GM12878 (cell line): Measurements from ENCODE around the gene RSF1. TPM values are rescaled to one million over a fixed set of nuclear protein-coding genes. Genes with fewer than 3 reads are reported as not detected.

Source experiments
- ATAC-seq: fragments of 200-7000 bp; cut with Tn5 transposase; 3 replicates; pipeline ENCODE4 v1.9.1; 2020; ENCODE audit warnings: mild to moderate bottlenecking, moderate library complexity
- BruUV-seq: library from RNA; stranded (reverse); fragments of 400-500 nt; replicated peaks from 2 replicates; lab custom pipeline; 2021; lab: Mats Ljungman, UMichigan
- CTCF ChIA-PET: fragments of 300-600 bp; sonication (Branson Sonifier 250); formaldehyde crosslinking; extraction: SDS; loops from one replicate; lab custom pipeline; 2021; ENCODE audit warnings: inconsistent platforms; lab: Yijun Ruan, JAX
- POLR2A ChIA-PET: fragments of 350-600 bp; formaldehyde crosslinking; extraction: SDS; loops from one replicate; lab custom pipeline; 2021; ENCODE audit warnings: inconsistent platforms; lab: Charles Lee
- RAD21 ChIA-PET: fragments of 300-600 bp; sonication (Branson Sonifier 250); formaldehyde crosslinking; loops from one replicate; lab custom pipeline; 2023; ENCODE audit warnings: antibody characterized with exemption; ENCODE audit not compliant: unreplicated experiment; lab: Charles Lee
- SMC1A ChIA-PET: fragments of 300-600 bp; sonication (Branson Sonifier 250); formaldehyde crosslinking; loops from one replicate; lab custom pipeline; 2023; ENCODE audit not compliant: unreplicated experiment, uncharacterized antibody; lab: Charles Lee
- DNase-seq: peaks from one replicate; pipeline ENCODE4 v3.0.0-alpha.2; 2011; ENCODE audit warnings: low read depth, low spot score
- FAIRE-seq: peaks from 3 replicates; lab custom pipeline; 2011; peaks lifted over from hg19 to GRCh38; lab: Jason Lieb, UNC
- H2AFZ ChIP-seq: 2 replicates; pipeline ENCODE4 v1.6.0; 2011; ENCODE audit warnings: low read depth, low read length, control low read depth; ENCODE audit not compliant: control insufficient read depth
- H3K27ac ChIP-seq: 2 replicates; pipeline ENCODE4 v1.5.1; 2011; ENCODE audit warnings: control low read depth; ENCODE audit not compliant: control insufficient read depth, insufficient read depth
- H3K27me3 ChIP-seq, 2 experiments: replicated peaks in 1 of 2; 2 replicates each; pipeline versions ENCODE4 v1.6.0 to v1.6.1; 2011; ENCODE audit warnings: low read length in 1 of 2; ENCODE audit not compliant: control insufficient read depth in 2 of 2, insufficient read depth in 2 of 2
- H3K36me3 ChIP-seq, 2 experiments: 2 replicates each; pipeline ENCODE4 v1.5.1; 2011; ENCODE audit warnings: low read length in 1 of 2; ENCODE audit not compliant: control insufficient read depth in 2 of 2, insufficient read depth in 2 of 2
- H3K4me1 ChIP-seq: 2 replicates; pipeline ENCODE4 v1.6.1; 2011; ENCODE audit warnings: mild to moderate bottlenecking, low read length, moderate library complexity, mixed read lengths; ENCODE audit not compliant: control insufficient read depth, insufficient read depth
- H3K4me2 ChIP-seq: 2 replicates; pipeline ENCODE4 v1.6.0; 2011; ENCODE audit warnings: control low read depth; ENCODE audit not compliant: control insufficient read depth, insufficient read depth
- H3K4me3 ChIP-seq: fragments of 200-600 bp; sonication (generic); 2 replicates; pipeline ENCODE4 v1.5.1; 2016
- H3K79me2 ChIP-seq: 2 replicates; pipeline ENCODE4 v1.6.0; 2011; ENCODE audit warnings: low read length; ENCODE audit not compliant: control insufficient read depth, insufficient read depth
- H3K9ac ChIP-seq: 2 replicates; pipeline ENCODE4 v1.8.0; 2011; ENCODE audit warnings: low read length, control low read depth, mixed read lengths; ENCODE audit not compliant: control insufficient read depth, insufficient read depth
- H3K9me3 ChIP-seq: replicated peaks from 3 replicates; pipeline ENCODE4 v1.5.1; 2011; ENCODE audit warnings: mild to moderate bottlenecking, low read length; ENCODE audit not compliant: control insufficient read depth, insufficient read depth
- H4K20me1 ChIP-seq: 2 replicates; pipeline ENCODE4 v1.6.0; 2011; ENCODE audit not compliant: control insufficient read depth, insufficient read depth
- CHD1 ChIP-seq: IDR thresholded peaks from 2 replicates; pipeline ENCODE4 v1.6.1; 2012; ENCODE audit warnings: low read depth, low read length, improper control_type of control experiment
- CUX1 ChIP-seq: IDR thresholded peaks from 2 replicates; pipeline ENCODE4 v1.6.1; 2012; ENCODE audit warnings: improper control_type of control experiment, low read depth, low read length; ENCODE audit not compliant: insufficient replicate concordance
- E2F8 ChIP-seq: fragments of 450-650 bp; IDR thresholded peaks from 2 replicates; pipeline ENCODE4 v1.6.1; 2018; ENCODE audit warnings: mild to moderate bottlenecking, low read depth, moderate library complexity; ENCODE audit not compliant: partially characterized antibody
- MTA3 ChIP-seq: IDR thresholded peaks from 2 replicates; pipeline ENCODE4 v1.6.1; 2012; ENCODE audit warnings: low read length, inconsistent platforms, borderline replicate concordance
- TCF7 ChIP-seq: IDR thresholded peaks from 2 replicates; pipeline ENCODE4 v1.6.1; 2014; ENCODE audit warnings: antibody characterized with exemption, borderline replicate concordance
- USF2 ChIP-seq: IDR thresholded peaks from 2 replicates; pipeline ENCODE4 v1.6.1; 2011; ENCODE audit warnings: low read depth, low read length, improper control_type of control experiment, borderline replicate concordance
- ZNF207 ChIP-seq: fragments of 450-650 bp; IDR thresholded peaks from 2 replicates; pipeline ENCODE4 v1.6.1; 2014; ENCODE audit warnings: antibody characterized with exemption, mild to moderate bottlenecking, borderline replicate concordance
- ZNF687 ChIP-seq: fragments of 450-650 bp; IDR thresholded peaks from 2 replicates; pipeline ENCODE4 v1.6.1; 2017; ENCODE audit warnings: mild to moderate bottlenecking, moderate library complexity
- WGBS: methylation state at CpG from one replicate; pipeline ENCODE4 v1.1.6; 2016; ENCODE audit warnings: low lambda C conversion rate; ENCODE audit not compliant: insufficient replicate concordance, insufficient coverage; ENCODE audit errors: missing lambda C conversion rate; 5-methylcytosine and 5-hydroxymethylcytosine counted together
- in situ Hi-C: fragments of 300-500 bp; cut with MboI; formaldehyde crosslinking; loops from 9 replicates; pipeline ENCODE4 v1.14.3; 2018; ENCODE audit warnings: mixed read lengths
- intact Hi-C: fragments of 100-400 bp; cut with micrococcal nuclease; formaldehyde crosslinking; loops from one replicate; pipeline ENCODE4 v1.14.2; 2022; ENCODE audit not compliant: unreplicated experiment
- polyA plus RNA-seq, 11 experiments: library from polyadenylated mRNA; depleted of rRNA in 4 of 11; unstranded in 6 of 11; stranded (reverse) in 5 of 11; fragments of >200 nt; fragmentation: Nextera tagmentation in 4 of 11; fragmentation: Illumina TruSeq in 1 of 11; extraction: Ambion mirVana in 4 of 11; extraction: Trizol in 1 of 11; gene quantifications; 1 replicate in 1 of 11; 2 replicates in 10 of 11; pipeline versions ENCODE4 v1.2.1 to v1.2.3, GENCODE V29; 2011 to 2016; ENCODE audit warnings: inconsistent platforms in 2 of 11, missing spikeins in 2 of 11, low read depth in 1 of 11
- total RNA-seq, 4 experiments: library from RNA; depleted of rRNA in 3 of 4; stranded (reverse); fragments of >200 nt in 3 of 4; fragmentation: Illumina TruSeq in 1 of 4; extraction: Trizol in 1 of 4; gene quantifications; 2 replicates each; pipeline versions ENCODE4 v1.2.1 to v1.2.3, GENCODE V29; 2013 to 2021

Gene RSF1
- total and polyA plus RNA-seq, 10 of the 15 experiments (the other 5 are each of a cell fraction or from before 2014, with no cell fraction given), result 9.0 to 45.3 (median 30.0) TPM

GRCh38 chr11:77695417-77695816, 125.1 kb downstream of the RSF1 start:
- H3K9ac ChIP-seq, result no peak overlapping the region
- ChIA-PET SMC1A (interaction anchor here (1.3 to 2.6 kb wide), 2 partner anchors 8 to 14 kb away, joined by 3 to 6 read pairs; no protein-coding TSS in a partner anchor), POLR2A (no interaction called here), RAD21 (interaction anchor here (0.6 kb wide), 1 partner anchor 16 kb away, joined by 3 read pairs; no protein-coding TSS in a partner anchor), CTCF (no interaction called here)
- H3K36me3 ChIP-seq, result peaks cover 0 to 11% of the 10 kb centered on the region in 2 experiments; a peak in 3 of 4 replicates
- H3K4me2 ChIP-seq, result no peak overlapping the region
- no peaks in the 10 kb centered on the region for H3K9me3 ChIP-seq
- in situ Hi-C loops (no loop called here), intact Hi-C loops (no loop called here)
- no peak overlapping the region for H3K27ac ChIP-seq
- WGBS, result 100% methylated on average over 1 of the region's 1 CpG
- no peaks in the 10 kb centered on the region for H3K27me3 ChIP-seq
- H3K4me1 ChIP-seq, result no peaks in the 10 kb centered on the region
- no peak for ATAC-seq
- no peak overlapping the region for H3K4me3 ChIP-seq
- no peak for DNase-seq
- no peak overlapping the region for H2AFZ ChIP-seq
- FAIRE-seq, result no peak
- H4K20me1 ChIP-seq, result no peaks in the 10 kb centered on the region
- no peaks in the 10 kb centered on the region for H3K79me2 ChIP-seq
- BruUV-seq, result no TSS peak
- no peak for TF ChIP-seq ZNF207
- no peak for TF ChIP-seq E2F8
- no peak for TF ChIP-seq CUX1
- no peak for TF ChIP-seq TCF7
- TF ChIP-seq ZNF687, result no peak
- no peak for TF ChIP-seq CHD1
- no peak for TF ChIP-seq USF2
- no peak for TF ChIP-seq MTA3
